ENCODE measurements around the gene FAM3D.
"Not testable (repeated sequence)": the region's sequence is repeated elsewhere in the genome, so short reads cannot be mapped to it uniquely, and the experiment has no call there.

FAM3D gene

DNA sequence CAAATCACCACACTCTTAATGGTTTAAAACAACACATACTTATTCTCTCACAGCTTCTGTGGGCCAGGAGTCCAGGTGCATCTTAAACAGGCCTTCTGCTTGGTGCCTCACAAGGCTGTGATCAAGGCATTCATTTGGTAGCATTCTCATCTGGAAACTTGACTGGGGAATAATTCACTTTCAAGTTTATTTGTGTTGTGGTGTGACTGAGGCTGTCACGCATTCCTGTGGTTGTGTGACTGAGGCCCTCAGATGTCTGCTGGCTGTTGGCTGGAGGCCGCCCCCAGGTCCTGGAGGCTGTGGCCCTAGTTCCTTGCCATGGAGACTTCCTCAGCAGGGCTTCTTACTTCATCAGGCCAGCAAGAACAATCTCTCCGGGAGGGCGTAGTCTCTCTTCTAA is 16.9 kb upstream of the FAM3D start:
- DNase-seq (ENCODE audit: low read depth in 1 of 2, low spot score in 1 of 2): no peak

DNA sequence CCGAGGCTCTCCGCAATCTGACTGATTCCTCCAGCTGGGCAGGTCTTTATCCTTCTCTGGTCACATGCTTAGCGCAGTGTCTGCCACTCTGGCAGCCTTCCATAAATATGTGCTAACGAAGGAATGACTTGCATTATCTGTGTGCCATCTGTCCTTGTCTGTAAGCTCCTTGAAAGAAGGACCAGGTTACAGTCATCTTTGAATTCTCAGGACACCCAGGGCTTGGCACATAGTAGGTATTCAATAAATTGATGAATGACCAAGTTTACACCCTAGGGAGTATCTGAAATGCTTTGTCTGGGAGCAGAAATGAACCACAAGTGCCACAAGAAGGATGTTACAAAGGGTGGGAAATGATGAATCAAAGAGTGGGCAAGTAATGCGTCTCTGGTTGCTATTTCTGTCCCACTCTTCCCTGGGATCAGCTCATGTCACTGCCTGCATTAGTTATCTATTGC is 16.5 kb upstream of the FAM3D start:
- no peak for DNase-seq (ENCODE audit: low read depth in 1 of 2, low spot score in 1 of 2)

DNA sequence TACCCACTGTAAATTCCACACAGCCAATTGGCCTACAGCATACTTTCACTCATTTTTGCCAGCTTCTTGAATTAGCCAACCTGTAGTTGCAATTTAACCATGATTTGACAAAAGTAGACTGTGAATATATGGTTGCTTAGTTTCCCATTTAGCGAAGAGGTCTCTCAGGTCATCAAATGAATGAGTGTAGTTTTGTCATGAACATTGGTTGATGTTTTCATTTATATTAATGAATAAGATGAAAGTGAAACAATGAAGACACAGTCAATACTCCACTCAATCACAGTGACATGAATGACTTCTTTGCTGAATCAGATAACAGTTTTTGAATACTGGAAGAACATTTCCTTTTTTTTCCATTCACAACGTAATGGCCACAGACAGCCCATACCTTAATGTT is 15.3 kb upstream of the FAM3D start:
- DNase-seq (ENCODE audit: low read depth in 1 of 2, low spot score in 1 of 2): no peak

DNA sequence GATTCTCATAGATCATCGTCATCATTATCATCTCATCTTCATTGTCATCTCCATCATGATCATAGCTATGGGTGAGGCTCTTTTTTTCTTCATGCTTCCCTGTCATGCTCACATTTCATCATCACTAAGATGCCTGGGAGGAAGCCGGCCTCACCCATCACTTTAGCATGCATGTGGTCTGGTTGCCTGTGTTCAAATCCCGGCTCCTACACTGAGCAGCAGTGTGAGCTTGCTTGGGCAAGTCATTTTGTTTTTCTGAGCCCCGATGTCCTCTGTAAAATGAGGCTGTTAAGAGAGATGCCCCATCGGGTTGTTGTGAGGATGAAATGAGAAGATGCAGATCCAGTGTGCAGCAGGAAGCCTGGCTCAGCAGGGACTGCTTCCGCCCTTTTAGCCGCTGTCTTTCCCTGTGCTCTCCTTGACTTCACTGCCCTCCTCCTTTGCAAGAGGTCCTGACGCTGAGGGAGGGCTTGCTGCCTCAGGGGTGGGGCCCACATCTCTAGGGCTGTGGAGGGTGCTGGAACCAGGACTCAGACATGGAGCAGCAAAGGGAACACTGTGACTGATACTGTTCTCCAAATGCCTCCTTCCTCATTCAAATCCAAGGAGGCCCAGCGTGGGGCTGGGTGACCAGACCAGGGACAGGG is 14.4 kb upstream of the FAM3D start:
- no peak for DNase-seq (ENCODE audit: low read depth in 1 of 2, low spot score in 1 of 2)

DNA sequence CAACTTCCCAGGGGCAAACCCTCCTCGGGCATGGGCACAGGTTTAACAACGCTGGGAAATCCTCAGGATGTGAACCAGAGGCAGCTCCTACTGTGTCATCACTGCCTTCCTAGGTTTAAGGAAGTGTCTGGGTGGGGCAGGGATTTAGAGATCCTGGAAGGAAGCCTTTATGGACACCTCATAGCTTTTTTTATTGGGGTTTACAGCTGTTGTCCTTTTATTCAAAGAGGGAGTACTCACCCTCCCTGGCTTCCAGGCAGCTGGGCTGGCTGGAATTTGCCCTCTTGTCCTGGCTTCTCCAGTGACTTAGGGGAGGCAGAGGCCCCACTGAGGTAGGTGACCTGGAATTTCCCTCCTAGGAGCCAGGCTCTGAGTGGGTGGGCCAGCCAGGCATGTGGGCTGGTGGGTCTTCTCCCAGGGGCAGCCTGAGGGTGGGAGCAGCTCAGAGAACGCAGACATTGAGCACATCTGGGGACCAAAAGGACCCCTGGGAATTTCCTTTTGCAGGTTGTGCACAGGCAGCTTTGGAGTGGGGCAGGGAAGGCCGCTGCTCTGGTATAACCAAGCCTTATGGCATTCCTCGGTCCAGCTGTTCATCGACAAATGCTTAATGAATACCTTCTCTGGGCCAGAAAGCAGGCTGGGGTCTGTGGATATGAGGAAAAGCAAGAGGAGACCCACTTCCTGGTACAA is 13.5 kb upstream of the FAM3D start:
- no peak for DNase-seq (ENCODE audit: low read depth in 1 of 2, low spot score in 1 of 2)

DNA sequence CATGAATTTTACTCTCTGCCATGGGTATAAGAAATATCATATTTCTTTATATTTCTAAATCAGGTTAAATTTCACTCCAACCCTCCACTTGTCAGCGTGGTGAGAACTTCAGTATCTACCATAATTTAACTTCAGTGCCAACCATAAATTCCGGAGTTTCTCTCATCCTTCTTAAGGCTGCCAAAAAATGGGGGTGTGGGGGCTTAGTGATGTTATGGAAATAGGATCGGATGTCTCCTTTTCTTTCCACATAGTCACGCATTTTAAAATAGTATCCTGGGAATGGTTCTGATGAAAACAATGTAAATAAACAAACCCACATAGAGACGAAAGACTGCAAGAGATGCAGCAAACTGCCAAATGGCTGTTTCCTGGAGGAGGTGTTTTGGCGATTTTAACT is 12.9 kb upstream of the FAM3D start:
- DNase-seq (ENCODE audit: low read depth in 1 of 2, low spot score in 1 of 2): no peak

DNA sequence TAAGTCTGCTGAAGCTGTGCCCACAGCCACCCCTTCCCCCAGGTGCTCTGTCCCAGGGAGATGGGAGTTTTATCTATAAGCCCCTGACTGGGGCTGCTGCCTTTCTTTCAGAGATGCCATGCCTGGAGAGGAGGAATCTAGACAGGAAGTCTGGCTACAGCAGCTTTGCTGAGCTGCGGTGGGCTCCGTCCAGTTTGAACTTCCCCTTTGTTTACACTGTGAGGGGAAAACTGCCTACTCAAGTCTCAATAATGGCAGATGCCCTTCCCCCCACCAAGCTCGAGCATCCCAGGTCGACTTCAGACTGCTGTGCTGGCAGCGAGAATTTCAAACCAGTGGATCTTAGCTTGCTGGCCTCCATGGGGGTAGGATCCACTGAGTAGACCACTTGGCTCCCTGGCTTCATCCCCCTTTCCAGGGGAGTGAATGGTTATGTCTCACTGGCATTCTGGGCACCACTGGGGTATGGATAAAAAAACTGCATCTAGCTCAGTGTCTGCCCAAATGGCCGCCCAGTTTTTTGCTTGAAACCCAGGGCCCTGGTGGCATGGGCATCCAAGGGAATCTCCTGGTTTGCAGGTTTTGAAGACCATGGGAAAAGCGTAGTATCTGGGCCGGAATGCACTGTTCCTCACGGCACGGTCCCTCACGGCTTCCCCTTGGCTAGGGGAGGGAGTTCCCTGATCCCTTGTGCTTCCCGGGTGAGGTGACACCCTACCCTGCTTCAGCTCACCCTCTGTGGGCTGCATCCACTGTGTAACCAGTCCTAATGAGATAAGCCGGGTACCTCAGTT is 11.8 kb upstream of the FAM3D start:
- not testable (repeated sequence) for DNase-seq (ENCODE audit: low read depth in 1 of 2, low spot score in 1 of 2)

DNA sequence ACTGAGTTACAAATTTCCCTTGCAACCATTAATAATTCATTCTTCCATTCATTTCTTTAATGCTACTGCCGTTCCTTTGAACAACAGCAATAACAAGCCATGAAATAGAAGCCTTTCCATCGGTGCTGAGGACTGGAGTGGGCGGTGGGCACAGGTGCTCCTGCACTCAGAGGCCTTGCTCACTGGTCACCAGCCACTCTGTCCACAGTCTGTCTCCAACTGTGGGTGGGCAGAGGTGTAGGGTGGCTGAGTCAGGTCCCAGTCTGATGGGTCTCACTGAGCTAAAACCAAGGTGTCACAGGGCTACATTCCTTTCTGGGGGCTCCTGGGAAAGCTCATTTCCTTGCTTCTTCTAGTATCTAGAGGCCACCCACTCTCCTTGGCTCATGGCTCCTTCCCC is 6.3 kb upstream of the FAM3D start:
- DNase-seq (ENCODE audit: low read depth in 1 of 2, low spot score in 1 of 2): no peak

DNA sequence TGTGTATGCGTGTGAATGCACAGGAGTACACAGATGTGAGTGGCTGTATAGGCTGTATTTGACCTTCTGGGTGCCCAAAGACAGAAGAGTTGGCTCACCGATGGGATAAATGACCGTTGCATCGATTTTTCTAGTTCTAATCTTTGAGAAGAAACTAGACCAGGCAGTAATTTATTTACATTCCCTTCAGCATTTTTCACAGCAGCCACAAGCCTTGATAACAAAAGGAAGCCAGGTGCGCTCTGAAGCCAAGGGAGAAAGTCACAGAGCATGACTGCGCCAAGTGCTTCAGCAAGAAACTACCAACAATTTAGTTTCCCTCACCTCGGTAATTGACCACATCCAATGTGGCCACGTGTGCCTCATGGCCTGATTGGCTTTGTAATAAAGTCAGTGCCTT is 5.9 kb upstream of the FAM3D start:
- DNase-seq (ENCODE audit: low read depth in 1 of 2, low spot score in 1 of 2): no peak

DNA sequence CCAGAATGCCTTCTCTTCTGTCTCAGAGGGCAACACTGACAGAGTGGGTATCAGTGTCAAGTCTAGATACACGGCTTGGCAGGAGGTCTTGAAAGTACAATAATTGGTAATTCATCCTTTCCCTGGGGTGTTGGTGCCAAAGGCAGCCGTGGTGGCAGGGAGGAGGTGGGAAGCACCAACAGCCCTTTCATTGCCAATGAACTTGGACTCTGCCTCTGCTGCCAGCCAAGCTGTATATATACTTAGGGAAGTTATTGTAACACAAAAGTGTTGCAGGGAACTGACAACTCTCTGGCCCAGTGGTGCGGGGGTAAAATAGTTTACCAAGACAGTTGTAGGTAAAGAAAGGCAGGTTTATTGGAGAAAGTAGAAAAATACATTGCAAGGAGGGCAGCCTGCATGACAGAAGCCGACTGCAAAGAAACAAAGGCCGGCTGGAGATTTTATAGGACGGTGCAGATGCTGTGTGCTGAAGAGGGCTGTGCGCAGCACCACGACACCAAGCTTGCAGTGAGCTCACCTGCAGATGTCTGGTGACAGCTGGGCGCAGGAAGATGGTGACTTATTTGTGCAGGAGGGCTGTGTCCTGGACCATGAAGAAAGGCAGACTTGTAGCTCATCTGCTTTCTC is 4.0 kb upstream of the FAM3D start:
- no peak for DNase-seq (ENCODE audit: low read depth in 1 of 2, low spot score in 1 of 2)

DNA sequence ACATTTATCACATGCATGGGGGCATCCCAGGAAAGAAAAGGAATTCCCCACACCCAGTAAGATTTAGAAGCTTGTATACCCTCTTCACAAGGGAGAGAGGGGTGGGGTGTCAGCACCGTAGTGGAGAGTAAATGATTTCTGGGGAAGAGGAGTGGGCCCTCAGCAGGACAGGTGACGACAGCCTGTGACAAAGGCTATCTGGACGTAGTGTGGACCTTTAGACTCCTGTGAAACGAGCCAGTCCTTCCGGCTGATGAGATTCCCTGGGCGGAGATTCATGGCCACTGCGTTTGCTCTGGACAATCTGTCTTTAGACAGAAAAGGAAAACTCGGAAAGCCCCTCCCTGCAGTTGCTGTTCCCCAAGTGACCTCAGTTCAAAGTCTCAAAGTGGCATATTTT is 1.7 kb upstream of the FAM3D start:
- no peak for DNase-seq (ENCODE audit: low read depth in 1 of 2, low spot score in 1 of 2)

DNA sequence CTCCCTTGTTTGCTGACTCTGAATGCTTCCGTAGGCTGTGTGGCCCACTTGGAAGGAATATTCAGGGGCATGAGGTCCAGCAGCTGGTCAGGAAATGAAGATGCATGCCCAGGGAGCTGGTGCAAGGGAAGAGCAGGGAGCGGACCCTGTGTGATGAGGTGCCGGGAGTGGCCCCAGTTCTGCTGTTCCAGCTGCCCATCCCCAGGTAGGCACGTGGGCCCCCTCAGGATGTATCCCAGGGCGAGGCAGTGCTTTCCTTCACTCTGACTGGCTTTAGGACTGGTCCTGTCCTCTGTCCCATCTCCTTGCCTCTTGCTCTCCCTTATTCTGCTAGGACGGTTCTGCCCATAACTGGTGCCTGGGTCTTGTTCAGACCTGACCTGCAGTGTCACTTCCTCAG is 1.1 kb upstream of the FAM3D start:
- DNase-seq (ENCODE audit: low read depth in 1 of 2, low spot score in 1 of 2): no peak

DNA sequence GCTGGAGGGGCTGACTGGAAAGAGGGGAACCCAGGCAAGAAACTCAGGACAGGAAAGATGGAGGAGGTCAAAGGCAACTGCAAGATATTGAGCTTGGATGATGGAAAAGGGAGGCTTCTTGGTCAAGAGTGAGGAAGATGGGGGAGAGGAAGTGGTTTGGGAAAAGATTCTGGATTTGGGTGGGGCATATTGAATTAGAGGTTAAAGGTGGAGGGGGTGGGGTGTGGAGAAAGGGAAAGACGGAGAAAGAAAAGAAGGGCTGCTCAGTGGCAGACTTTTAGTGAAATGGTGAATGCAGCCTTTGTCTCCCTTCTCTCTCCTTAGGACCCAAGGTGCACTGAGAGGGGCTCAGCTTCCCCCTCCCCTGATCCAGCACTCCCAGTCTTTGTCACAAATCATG is 655 bp upstream of the FAM3D start:
- no peak for DNase-seq (ENCODE audit: low read depth in 1 of 2, low spot score in 1 of 2)

DNA sequence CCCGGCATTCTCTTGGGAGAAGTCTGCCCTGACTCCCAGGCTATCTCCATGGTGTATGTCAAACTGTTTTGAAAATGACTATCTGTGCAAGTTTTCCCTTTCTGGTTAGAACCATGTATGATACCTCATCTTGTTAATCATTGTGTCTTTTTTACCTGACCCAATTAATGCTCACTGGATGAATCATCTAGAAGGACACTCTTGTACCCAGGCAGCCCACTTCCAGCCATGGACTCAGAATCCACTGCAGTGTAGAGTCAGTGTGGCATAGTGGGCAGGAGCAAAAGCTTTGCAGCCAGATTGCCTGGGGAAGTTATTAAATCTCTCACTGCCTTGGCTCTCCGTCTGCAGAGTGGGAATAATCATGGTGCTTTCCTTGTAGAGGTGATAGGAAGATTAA is 1.2 kb downstream of the FAM3D start:
- DNase-seq (ENCODE audit: low read depth in 1 of 2, low spot score in 1 of 2): no peak

DNA sequence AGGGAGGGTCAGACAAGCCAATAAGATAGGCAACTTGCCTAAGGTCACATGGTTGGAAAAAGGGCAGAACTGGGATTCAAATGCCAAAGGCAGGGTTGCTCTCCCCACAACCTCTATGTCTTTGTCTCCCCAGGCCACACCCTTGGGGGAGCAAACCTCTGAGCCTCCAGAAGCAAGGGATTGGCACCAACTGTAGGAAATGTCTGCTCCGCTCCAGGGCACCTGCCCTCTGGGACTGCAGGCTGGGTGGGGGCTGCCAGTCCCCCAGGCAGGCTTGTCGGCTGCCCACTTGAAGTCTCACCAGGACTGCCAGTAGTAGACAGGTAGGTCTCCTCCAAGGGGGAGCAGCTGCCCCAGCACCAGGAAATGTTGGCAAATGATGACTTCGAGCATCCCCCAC is 2.0 kb downstream of the FAM3D start:
- DNase-seq (ENCODE audit: low read depth in 1 of 2, low spot score in 1 of 2): no peak

DNA sequence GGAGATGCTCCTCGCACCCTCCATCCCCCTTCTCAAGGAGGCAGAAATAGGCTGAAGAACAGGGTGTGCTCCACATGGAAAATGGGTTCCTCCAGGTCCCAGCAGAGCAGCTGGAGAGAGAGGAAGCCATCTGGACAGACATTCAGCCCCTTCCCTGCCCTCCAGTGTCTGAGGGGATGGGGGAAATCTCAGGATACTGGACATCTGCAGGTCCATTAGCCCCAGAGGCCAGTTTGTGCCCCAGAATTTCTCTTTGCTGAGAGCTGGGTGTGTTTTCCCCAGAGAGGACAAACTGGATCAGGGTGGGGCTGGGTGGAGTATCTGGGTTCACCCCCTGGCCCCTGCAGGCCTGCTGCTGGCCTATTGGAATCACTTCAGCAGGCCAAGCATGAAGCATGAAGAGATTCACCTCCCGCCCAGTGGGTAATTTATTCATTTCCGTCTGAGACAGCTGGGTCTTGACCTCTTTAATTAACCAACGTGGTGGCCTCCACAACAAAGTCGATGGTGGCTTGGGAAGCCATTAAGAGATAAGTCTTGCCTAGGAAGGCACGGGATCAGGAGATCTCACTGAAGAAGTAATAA is 4.6 kb downstream of the FAM3D start:
- DNase-seq (ENCODE audit: low read depth in 1 of 2, low spot score in 1 of 2): no peak

DNA sequence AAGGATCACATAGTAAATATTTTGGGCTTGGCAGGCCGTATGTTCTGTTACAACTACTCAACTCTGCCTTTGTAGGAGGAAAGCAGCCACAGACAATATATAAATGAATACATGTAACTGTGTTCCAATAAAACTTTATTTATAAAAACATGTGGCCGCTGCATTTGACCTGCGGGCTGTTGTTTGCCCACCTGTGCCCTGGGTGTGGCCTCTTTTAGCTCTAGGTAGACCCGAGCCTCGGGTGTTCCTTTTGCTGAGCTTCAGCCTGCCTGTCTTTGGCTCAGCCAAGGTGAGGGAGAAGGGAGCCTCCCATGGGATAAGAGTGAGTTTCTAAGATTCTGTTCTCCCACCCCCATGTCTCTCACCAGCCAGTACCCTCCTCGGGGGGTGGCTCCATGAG is 5.6 kb downstream of the FAM3D start:
- DNase-seq (ENCODE audit: low read depth in 1 of 2, low spot score in 1 of 2): no peak

DNA sequence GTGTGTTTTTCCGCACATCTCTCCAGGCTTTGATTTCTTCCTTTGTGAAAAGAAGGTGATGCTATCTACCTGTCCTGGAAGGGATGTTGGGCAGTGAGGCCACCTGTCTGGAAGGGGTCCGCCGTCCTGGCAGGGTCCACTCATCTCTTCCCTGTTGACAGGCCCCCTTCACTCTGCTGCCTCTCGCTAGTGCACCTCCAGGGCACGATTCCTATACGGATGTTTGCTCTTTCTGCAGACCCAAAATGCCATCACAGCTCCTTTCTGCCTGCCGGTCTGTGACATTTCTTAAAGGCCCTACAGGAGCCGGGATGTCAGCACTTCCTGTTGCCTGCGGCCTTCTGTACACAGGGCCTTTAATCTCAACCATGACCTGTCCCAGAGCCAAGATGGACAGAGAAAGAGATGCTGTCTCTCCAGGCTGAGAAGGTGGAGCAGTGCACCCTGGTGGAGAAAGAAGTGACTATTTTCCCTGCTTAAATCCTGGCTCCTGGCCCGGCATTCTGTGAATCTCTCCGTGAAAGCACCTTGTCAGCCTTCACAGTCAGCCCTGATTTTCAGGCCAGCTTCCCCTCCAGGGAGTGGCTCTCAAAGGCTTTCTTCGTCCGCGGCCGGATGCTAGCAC is 7.4 kb downstream of the FAM3D start:
- DNase-seq (ENCODE audit: low read depth in 1 of 2, low spot score in 1 of 2): no peak

DNA sequence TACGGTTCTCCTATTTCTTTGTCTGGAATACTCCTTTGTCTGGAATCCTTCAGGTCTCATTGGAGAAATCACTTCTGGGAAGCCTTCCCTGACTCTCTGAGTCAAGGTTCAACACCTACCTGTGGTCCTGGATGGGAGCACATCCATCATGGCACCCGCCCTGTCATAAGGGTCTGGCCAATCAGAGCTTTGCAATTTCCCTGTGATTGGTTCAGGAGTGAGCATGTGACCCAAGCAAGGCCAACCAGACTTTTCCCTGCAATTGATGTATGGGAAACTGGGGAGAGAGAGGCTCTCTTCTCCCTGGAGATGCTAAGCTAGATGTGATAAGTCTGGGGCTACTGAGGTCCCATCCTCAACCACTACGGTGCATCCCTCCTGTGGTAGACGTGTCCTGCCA is 8.1 kb downstream of the FAM3D start:
- no peak for DNase-seq (ENCODE audit: low read depth in 1 of 2, low spot score in 1 of 2)

DNA sequence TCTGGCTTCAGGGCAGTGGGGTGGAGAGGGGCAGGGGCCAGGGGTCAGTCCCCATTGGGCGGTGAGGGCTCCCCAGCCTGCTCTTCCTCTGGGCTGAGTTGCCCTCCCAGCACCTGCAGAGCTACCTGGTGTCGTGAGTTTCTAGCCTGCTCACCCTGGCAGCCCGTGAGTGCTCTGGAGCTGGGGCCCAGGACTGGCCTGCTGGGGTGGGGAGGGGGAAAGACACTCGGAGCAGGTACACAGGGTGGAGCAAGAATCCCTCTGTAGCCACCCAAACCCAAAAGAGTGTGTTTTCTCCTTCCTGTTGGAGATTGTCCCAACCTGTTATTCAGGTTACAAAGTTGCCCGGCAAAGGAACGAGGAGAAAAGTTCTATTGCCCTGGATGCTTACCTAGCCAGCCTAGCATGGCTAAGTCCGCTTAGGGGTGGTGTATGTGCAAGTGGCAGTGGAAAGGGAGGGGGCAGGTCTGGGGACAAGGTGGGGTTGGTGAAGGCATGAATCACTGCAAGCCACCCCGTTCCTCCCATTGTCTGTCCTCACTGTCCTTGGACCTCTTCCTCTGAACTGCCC is 8.9 kb downstream of the FAM3D start:
- DNase-seq (ENCODE audit: low read depth in 1 of 2, low spot score in 1 of 2): no peak

DNA sequence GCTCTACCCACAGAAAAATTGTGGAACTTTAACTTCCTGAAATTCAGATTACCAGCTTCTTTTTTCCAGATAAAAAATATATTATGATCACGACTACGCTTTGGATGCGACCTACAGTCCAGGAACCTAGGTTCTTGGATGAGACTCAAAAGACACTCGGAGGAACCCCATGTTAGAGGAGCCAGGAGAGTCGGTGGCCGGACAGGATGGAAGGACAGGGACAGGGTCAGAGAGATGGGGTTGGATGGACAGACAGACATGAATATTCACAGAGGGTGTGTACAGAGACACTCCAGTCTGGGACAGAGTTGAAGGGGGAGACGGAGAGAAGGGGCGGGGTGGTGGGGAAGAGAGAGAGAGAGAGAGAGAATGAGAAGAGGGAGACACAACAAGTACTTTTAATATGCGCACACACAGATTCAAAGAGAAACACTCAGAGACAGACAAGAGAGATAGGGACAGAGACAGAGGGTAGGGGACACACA is 9.5 kb downstream of the FAM3D start:
- DNase-seq (ENCODE audit: low read depth in 1 of 2, low spot score in 1 of 2): no peak
